MM.1S (cell line): ENCODE data around the gene PSMD8.

Experiments used
- CTCF ChIP-seq: fragments of 300-600 bp; sonication (generic); IDR thresholded peaks from 2 replicates; pipeline ENCODE4 v1.5.1; 2016; ENCODE audit warnings: antibody characterized with exemption, low read length, mixed read lengths
- EZH2 ChIP-seq: fragments of 300-600 bp; sonication (generic); optimal IDR thresholded peaks from 2 replicates; pipeline ENCODE3; 2017; ENCODE audit warnings: low read depth, mild to moderate bottlenecking, antibody characterized with exemption, low read length, mixed read lengths

- no peak for TF ChIP-seq CTCF
- TF ChIP-seq EZH2: no peak
These were observed 14.2 kb downstream of the PSMD8 start, which contains the start of gene SPRED3 for GRCh38 chr19:38388349-38389100.
